Activated naive CD8-positive, alpha-beta T cell treated with anti-CD3 and anti-CD28 coated beads, Interleukin-2, amount 50 U/mL, for 24 hours (primary cell): ENCODE data around the gene PTEN.

Experiments
- ATAC-seq: fragments of 150-1000 bp; cut with Tn5 transposase; one replicate; pipeline ENCODE4 v1.10.0; 2021
- DNase-seq: peaks from one replicate; pipeline ENCODE4 v3.0.0; 2021
- H3K27ac Mint-ChIP-seq: one replicate; pipeline ENCODE4 v1.8.0; 2021; ENCODE audit warnings: mild to moderate bottlenecking, mixed read lengths
- H3K27me3 Mint-ChIP-seq: one replicate; pipeline ENCODE4 v1.8.0; 2021; ENCODE audit warnings: mixed read lengths
- H3K36me3 Mint-ChIP-seq: one replicate; pipeline ENCODE4 v1.8.0; 2021; ENCODE audit warnings: low read depth, mixed read lengths
- H3K4me1 Mint-ChIP-seq: one replicate; pipeline ENCODE4 v1.8.0; 2021; ENCODE audit warnings: mixed read lengths
- H3K4me3 Mint-ChIP-seq: one replicate; pipeline ENCODE4 v1.8.0; 2021; ENCODE audit warnings: mild to moderate bottlenecking, moderate library complexity, mixed read lengths
- H3K9me3 Mint-ChIP-seq: one replicate; pipeline ENCODE4 v1.8.0; 2021; ENCODE audit warnings: mixed read lengths

Gene PTEN

DNA sequence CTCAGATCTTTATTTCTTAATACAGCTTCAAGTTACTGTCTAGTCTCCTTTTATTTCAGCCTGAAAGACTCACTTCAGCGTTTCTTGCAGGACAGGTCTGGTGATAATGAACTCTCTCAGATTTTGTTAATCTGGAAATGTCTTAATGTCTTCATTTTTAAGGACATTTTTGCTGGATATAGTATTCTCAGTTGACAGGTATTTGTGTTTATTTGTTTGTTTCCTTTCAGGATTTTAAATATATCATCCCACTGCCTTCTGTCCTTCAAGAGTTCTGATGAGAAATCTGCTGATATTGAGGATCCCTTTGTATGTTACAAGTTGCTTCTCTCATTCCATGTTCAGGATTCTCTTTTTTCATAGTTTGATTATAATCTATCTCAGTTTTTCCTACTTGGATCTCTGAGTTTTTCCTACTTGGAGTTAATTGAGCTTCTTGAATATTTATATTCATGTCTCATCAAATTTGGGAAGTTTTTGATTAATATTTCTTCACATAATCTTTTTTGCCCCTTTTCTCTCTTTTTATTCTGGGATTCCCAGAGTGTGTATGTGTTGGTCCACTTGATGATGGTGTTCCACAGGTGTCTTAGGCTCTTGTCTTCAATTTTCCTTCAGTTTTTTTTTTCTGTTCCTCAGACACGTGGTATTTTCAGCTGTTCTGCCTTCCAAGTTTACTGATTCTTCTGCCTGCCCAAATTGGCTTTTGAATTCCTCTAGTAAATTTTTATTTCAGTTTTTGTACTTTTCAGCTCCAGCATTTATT, 49.9 kb downstream of the PTEN start:
- Mint-ChIP-seq H3K27ac (no peak overlapping the region), H3K4me1 (peaks cover 29% of the 10 kb centered on the region), H3K36me3 (peaks cover 66% of the 10 kb centered on the region), H3K9me3 (peaks cover 35% of the 10 kb centered on the region), H3K4me3 (no peak overlapping the region), H3K27me3 (no peaks in the 10 kb centered on the region)
- ATAC-seq (no peak), DNase-seq (no peak)

DNA sequence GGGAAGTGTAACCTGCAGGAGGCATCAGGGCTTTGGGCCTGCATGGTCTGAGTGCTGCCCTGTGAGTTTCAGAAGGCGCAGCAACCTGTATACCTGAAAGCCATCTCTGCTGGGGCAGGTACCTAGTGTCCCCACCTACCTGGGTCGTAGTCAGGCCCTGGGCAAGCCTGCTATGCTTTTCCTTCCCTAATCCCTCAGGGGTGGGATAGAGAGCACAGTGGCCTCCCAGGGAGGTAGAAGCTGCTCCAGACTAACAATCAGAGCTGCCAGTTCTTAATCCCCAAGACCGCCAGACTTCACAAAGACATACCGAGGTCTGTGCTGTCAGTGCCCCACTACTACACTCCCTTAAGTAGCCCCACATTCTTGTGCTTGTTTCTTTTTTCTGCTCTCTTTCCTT, 52.0 kb downstream of the PTEN start:
- Mint-ChIP-seq H3K36me3 (peaks cover 56% of the 10 kb centered on the region), H3K4me3 (no peak overlapping the region), H3K9me3 (peaks cover 35% of the 10 kb centered on the region), H3K27ac (no peak overlapping the region), H3K27me3 (no peaks in the 10 kb centered on the region), H3K4me1 (peaks cover 40% of the 10 kb centered on the region)
- ATAC-seq, result no peak
- no peak for DNase-seq

DNA sequence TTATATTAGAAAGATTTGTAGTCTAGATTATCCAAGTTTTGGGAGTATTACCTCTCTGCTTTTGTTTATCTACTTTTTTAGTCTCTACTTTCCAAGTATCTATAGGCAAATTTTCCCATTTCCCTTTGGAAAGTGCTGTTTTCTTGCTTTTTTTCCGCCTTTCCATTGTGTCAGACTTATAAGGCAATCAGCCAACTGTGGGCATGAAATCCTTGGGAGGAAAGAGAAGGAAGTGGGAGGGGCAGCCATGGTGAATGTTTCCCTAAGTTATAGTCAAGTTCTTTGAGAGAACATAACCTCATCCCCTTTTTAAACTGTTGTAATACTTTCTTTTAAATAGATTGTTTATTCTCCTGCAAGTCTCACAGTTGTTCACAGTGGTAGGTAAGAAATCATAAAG, 52.6 kb downstream of the PTEN start:
- Mint-ChIP-seq H3K4me3 (no peak overlapping the region), H3K9me3 (peaks cover 29% of the 10 kb centered on the region), H3K4me1 (peaks cover 38% of the 10 kb centered on the region), H3K27ac (no peak overlapping the region), H3K36me3 (peaks cover 53% of the 10 kb centered on the region), H3K27me3 (no peaks in the 10 kb centered on the region)
- no peak for DNase-seq
- no peak for ATAC-seq

DNA sequence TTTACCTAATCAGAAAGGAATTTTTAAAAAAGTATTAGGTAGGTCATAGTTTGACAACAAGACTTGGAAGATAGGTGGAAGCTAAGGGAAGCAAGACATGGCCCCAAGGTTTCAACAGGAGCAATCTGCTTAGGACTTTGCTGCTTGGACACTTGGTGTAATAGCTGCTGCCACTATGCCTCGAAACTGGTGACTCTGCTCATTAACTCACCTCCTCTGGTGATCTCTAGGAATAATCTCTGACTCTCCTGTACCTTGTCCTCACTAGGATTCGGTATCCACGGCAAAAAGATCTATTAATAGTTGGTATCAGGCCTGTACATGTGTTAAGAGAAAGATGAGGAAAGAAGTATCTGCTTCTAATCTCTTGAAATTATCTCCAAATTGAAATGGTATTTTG, 53.1 kb downstream of the PTEN start:
- no peak overlapping the region for H3K4me3 Mint-ChIP-seq
- peaks cover 48% of the 10 kb centered on the region for H3K36me3 Mint-ChIP-seq
- peaks cover 38% of the 10 kb centered on the region for H3K4me1 Mint-ChIP-seq
- peaks cover 24% of the 10 kb centered on the region for H3K9me3 Mint-ChIP-seq
- ATAC-seq (no peak), DNase-seq (no peak)
- H3K27me3 Mint-ChIP-seq, result no peaks in the 10 kb centered on the region
- H3K27ac Mint-ChIP-seq, result no peak overlapping the region

DNA sequence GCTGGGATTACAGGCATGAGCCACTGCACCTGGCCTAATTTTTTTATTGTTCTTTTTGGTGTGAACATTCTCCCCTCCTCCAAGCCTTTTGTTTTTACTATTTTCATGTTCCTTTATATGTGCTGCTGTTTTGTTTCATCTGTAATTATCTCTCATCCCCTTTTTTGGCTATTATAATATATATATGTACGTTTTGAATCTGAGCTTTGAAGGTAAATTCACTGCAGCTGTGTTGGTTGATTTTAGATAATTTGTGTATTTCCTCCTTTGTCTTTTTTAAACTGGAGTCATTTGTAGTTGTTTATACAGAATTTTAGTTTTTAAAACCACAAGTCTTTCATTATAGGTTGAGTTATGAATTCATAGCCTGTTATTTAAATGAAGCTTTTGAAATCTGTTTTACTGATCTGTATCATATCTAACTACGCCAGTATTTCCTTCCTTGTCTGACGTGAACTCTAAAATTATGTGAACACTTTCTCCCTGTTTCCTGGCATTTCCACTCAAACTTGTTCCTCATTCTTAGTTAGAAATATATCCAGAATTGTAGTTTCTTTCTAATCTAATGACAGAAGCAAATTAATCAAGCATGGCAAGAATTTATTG, 54.9 kb downstream of the PTEN start:
- peak overlapping the region; percentile 3 for H3K27ac Mint-ChIP-seq
- H3K36me3 Mint-ChIP-seq, result peaks cover 43% of the 10 kb centered on the region
- H3K9me3 Mint-ChIP-seq, result peaks cover 13% of the 10 kb centered on the region
- no peak for DNase-seq
- H3K4me3 Mint-ChIP-seq, result no peak overlapping the region
- no peak for ATAC-seq
- H3K4me1 Mint-ChIP-seq, result peaks cover 53% of the 10 kb centered on the region
- no peaks in the 10 kb centered on the region for H3K27me3 Mint-ChIP-seq

DNA sequence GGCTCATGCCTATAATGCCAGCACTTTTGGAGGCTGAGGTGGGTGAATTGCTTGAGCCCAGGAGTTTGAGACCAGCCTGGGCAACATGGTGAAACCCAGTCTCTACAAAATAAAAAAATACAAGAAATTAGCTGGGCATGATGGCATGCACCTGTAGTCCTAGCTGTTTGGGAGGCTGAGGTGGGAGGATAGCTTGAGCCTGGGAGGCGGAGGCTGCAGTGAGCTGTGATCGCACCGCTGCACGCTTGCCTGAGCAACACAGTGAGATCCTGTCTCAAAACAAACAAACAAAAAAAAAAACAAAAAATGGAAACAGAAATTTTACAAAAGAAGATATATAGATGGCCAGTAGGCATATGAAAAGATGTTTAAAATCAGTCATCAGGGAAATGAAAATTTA, 57.1 kb downstream of the PTEN start:
- DNase-seq (no peak), ATAC-seq (no peak)
- Mint-ChIP-seq H3K4me1 (peaks cover 74% of the 10 kb centered on the region), H3K27me3 (no peaks in the 10 kb centered on the region), H3K9me3 (peaks cover 5% of the 10 kb centered on the region), H3K27ac (no peak overlapping the region), H3K36me3 (peaks cover 38% of the 10 kb centered on the region), H3K4me3 (no peak overlapping the region)

DNA sequence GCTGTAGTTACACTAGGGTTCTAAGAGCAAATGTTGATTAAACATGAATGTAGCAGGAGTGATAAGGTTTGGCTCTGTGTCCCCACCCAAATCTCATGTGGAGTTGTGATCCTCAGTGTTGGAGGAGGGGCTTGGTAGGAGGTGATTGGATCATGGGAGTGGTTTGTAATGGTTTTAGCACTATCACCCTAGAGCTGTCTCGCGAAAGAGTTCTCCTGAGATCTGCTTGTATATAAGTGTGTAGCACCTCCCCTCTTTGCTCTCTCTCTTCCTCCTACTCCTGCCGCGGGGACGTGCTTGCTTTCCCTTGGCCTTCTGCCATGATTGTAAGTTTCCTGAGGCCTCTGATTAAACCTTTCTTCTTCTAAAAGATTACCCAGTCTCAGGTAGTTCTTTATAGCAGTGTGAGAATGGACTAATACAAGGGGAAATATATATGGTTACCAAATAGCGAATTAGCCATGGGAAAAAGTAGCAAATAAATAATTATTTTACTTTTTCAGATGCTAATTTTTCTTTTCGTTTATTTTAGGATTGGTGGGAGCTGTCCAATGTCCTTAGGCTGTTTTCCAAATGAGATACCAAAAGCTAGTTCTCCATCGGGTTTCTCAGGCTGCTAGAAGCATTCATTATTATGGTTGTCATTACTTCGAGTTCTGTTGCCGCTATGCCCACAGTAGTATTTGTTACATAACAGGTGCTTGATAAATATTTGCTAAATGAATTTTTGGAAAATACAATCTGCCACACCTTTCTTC, 58.7 kb downstream of the PTEN start:
- Mint-ChIP-seq H3K9me3 (peaks cover 5% of the 10 kb centered on the region), H3K27ac (no peak overlapping the region), H3K36me3 (peaks cover 49% of the 10 kb centered on the region), H3K4me1 (peaks cover 73% of the 10 kb centered on the region), H3K4me3 (no peak overlapping the region), H3K27me3 (no peaks in the 10 kb centered on the region)
- DNase-seq (no peak), ATAC-seq (no peak)

DNA sequence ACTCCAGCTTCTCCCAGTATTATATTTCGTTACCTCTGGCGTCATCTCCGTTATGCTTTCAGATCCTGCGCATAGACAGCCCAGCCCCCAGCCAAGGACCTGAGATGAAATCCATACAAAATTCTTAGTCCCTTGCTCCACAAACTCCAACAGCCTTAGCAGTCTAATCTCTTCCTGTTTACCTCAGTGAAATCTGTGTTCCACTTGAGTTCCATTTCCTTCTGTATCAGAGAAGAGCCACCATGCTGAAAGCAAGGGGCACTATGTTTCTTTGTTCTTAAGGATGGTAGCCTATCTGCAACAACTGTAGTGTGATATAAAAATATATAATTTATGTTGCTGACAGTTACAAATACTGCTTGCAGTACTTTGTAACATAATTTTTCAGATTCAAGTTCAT, 59.8 kb downstream of the PTEN start:
- Mint-ChIP-seq H3K9me3 (peaks cover 5% of the 10 kb centered on the region), H3K4me1 (peaks cover 74% of the 10 kb centered on the region), H3K27ac (no peak overlapping the region), H3K36me3 (peaks cover 52% of the 10 kb centered on the region), H3K27me3 (no peaks in the 10 kb centered on the region), H3K4me3 (no peak overlapping the region)
- DNase-seq (no peak), ATAC-seq (no peak)

DNA sequence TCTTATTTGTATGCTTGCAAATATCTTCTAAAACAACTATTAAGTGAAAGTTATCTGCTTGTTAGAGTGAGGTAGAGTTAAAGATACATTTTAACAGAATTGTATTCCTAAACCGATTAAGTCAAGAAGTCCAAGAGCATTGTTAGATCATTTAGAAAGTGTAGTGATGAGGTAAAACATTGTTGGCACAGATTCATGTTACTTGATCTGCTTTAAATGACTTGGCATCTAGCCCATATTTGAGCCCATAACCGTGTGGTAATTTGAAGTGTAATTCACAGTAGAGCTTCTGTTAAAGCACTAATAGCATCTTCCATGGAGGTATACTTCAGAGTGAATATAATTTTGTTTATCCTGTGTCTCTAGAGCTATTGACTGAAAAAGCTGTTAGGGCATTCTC, 62.1 kb downstream of the PTEN start:
- H3K4me1 Mint-ChIP-seq, result peaks cover 80% of the 10 kb centered on the region
- H3K4me3 Mint-ChIP-seq, result no peak overlapping the region
- no peak for ATAC-seq

DNA sequence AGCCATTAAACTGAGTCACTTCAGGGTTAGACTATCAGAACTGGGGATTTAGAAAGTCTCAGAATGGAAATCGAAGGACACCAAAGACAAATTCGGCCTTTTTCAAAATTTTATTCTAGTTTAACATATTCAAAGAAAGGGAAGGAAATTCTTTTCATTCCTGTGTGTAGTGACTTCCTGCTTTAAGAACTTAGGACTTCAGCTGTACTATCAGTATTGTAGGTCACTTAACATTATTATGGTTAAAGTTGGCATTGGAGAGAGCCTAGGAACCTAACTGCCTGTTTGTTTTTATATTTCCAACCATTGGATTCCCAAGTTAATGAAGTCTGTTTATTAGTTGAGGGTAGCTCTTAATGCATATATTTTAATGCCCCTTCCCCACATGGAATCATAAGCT, 63.7 kb downstream of the PTEN start:
- Mint-ChIP-seq H3K36me3 (peaks cover 44% of the 10 kb centered on the region), H3K9me3 (peaks cover 5% of the 10 kb centered on the region), H3K27me3 (no peaks in the 10 kb centered on the region), H3K4me1 (peaks cover 92% of the 10 kb centered on the region), H3K27ac (no peak overlapping the region), H3K4me3 (no peak overlapping the region)
- DNase-seq (no peak), ATAC-seq (no peak)

More for the DNA sequence above, 62.1 kb downstream of the PTEN start:
- no peak overlapping the region for H3K27ac Mint-ChIP-seq
- H3K36me3 Mint-ChIP-seq, result peaks cover 48% of the 10 kb centered on the region
- no peaks in the 10 kb centered on the region for H3K27me3 Mint-ChIP-seq
- H3K9me3 Mint-ChIP-seq, result peaks cover 5% of the 10 kb centered on the region
- DNase-seq, result no peak

DNA sequence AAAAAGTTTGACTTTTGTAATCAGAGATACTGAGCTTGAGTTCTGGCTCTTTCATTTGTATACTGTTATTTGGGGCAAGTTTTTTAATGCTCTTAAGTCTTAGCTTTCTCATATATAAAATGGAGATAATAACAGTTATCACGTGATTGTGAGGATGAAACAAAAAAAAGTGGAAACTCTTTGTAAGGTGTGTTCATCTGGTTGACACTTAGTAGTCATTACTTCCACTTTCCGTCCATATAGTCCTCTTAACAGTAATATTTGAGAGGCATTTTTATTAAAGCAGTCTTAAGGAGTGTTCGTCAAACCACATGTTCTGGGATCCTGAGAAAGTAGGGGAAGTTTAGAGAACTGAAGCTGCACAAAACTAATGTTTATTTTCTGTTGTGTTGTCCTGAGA, 65.6 kb downstream of the PTEN start:
- peaks cover 77% of the 10 kb centered on the region for H3K4me1 Mint-ChIP-seq
- peak overlapping the region; percentile 66 for H3K27ac Mint-ChIP-seq
- ATAC-seq (peak; percentile 66), DNase-seq (no peak)
- H3K36me3 Mint-ChIP-seq, result peaks cover 38% of the 10 kb centered on the region
- no peaks in the 10 kb centered on the region for H3K27me3 Mint-ChIP-seq
- no peaks in the 10 kb centered on the region for H3K9me3 Mint-ChIP-seq
- no peak overlapping the region for H3K4me3 Mint-ChIP-seq

DNA sequence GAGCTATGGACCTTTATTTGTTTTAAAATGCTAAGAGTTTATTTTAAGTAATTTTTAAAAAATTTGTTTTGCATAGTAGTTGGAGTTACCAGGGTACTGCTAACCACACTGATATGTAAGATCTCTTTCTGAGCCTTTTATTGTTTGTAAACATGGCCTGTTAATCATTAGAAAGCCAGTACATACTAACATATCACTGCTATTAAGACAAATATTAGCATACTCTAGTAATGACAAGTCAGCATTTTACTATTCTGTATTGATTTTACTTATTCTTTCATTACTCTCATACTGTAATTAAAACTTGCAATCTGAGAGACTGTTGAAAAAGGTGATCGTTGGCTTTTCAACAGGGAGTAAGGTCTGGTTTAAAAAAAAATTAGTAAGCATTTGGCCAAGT, 66.7 kb downstream of the PTEN start:
- no peak overlapping the region for H3K27ac Mint-ChIP-seq
- H3K4me1 Mint-ChIP-seq, result peaks cover 65% of the 10 kb centered on the region
- ATAC-seq (no peak), DNase-seq (no peak)
- H3K27me3 Mint-ChIP-seq, result no peaks in the 10 kb centered on the region
- peaks cover 39% of the 10 kb centered on the region for H3K36me3 Mint-ChIP-seq
- H3K9me3 Mint-ChIP-seq, result no peaks in the 10 kb centered on the region
- H3K4me3 Mint-ChIP-seq, result no peak overlapping the region

DNA sequence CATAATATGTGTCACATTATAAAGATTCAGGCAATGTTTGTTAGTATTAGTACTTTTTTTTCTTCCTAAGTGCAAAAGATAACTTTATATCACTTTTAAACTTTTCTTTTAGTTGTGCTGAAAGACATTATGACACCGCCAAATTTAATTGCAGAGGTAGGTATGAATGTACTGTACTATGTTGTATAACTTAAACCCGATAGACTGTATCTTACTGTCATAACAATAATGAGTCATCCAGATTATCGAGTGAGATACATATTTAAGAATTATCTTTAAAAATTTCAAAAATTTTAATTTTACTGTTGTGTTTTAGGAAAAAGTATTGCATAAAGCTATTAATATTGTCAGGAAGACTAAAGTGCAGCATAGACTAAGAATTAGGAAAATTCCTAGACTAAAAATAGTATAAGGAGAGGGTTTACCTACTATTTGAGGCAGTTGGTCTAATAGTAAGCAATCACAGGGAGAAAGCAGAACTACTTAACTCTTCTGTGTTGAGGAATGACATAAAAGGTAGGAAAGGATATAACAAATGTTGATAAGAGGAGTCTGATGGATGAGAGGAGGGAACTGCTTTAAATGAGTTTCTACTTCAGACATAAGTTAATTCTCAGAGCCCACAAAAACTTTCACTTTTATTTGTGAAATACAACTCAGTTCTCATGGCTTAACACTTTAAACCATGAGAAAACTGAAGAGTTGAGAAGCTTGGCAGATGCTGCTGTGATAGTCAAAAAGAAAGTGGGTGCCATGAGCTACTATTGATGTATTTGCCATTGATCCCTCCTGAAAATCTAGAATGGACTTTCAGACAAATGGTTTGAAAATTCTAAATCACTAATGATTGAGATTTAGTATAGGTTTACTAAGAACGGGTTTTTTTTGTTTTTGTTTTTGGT, 67.8 kb downstream of the PTEN start:
- no peaks in the 10 kb centered on the region for H3K27me3 Mint-ChIP-seq
- ATAC-seq, result peak; percentile 52
- H3K4me1 Mint-ChIP-seq, result peaks cover 57% of the 10 kb centered on the region
- H3K36me3 Mint-ChIP-seq, result peaks cover 40% of the 10 kb centered on the region
- H3K27ac Mint-ChIP-seq, result no peak overlapping the region
- DNase-seq, result no peak
- no peak overlapping the region for H3K4me3 Mint-ChIP-seq
- H3K9me3 Mint-ChIP-seq, result no peaks in the 10 kb centered on the region

DNA sequence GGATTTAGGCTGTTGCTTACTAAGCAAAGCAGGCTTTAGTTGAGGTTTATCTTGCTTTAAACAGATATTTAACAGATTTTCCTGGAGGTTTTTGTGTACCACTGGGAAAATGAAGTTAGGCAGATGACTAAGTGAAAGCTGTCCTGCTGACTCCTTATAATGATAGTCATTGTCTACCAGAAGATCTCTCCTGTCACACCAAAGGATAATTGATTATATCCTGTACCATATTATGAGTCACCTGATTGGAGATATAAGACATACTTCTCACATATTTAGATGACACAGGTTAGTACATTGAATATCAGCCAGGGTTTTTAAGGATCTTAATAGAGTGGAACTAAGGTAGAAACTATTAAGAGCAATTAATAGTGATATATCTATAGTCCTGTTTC, 68.4 kb downstream of the PTEN start:
- Mint-ChIP-seq H3K36me3 (peaks cover 40% of the 10 kb centered on the region), H3K4me1 (peaks cover 52% of the 10 kb centered on the region), H3K9me3 (no peaks in the 10 kb centered on the region), H3K4me3 (no peak overlapping the region), H3K27me3 (no peaks in the 10 kb centered on the region), H3K27ac (no peak overlapping the region)
- no peak for DNase-seq
- ATAC-seq, result peak; percentile 28
